ENCODE measurements around the gene MYBPC2. TPM values are rescaled to one million over a fixed set of nuclear protein-coding genes. Genes with fewer than 3 reads are reported as not detected.
A peak's percentile ranks its signal among the peaks of the same experiment; 100 is the strongest.

MYBPC2 gene
- total RNA-seq, 6 experiments from 2014 or later = 0.12 to 0.56 (median 0.30) TPM; not detected in 3

GRCh38 chr19:50482916-50483315 is 50.2 kb downstream of the MYBPC2 start:
- no peak overlapping the region for H3K27ac ChIP-seq
- 76% methylated on average over 5 of the region's 10 CpGs for WGBS (ENCODE audit: insufficient coverage, low coverage, low lambda C conversion rate, missing lambda C conversion rate)
- intact Hi-C loops (cut with DNase I) = no loop called here

GRCh38 chr19:50485284-50485955 is 52.7 kb downstream of the MYBPC2 start:
- TF ChIP-seq POLR2A (IDR thresholded peaks at IDR 0.05) (no peak), CTCF (IDR thresholded peaks at IDR 0.05) (no peak)
- no peaks in the 10 kb centered on the region for H3K27me3 ChIP-seq
- H3K4me3 ChIP-seq = no peak overlapping the region
- peaks cover 0 to 7% (median 4%) of the 10 kb centered on the region in 4 donors for H3K36me3 ChIP-seq
- no peaks in the 10 kb centered on the region for H3K9me3 ChIP-seq
- 79% methylated on average over 7 of the region's 10 CpGs for WGBS (ENCODE audit: insufficient coverage, low coverage, low lambda C conversion rate, missing lambda C conversion rate)
- no peak overlapping the region for H3K27ac ChIP-seq
- DNase-seq (peak in 1 of 3 donors; percentile 34), ATAC-seq (no peak)
- intact Hi-C loops (cut with DNase I) = no loop called here
- H3K4me1 ChIP-seq = no peaks in the 10 kb centered on the region

More at GRCh38 chr19:50482916-50483315, 50.2 kb downstream of the MYBPC2 start:
- Histone ChIP-seq H3K4me1 (no peaks in the 10 kb centered on the region), H3K9me3 (no peaks in the 10 kb centered on the region), H3K27me3 (no peaks in the 10 kb centered on the region), H3K36me3 (peaks cover 3 to 22% (median 7%) of the 10 kb centered on the region in 4 donors), H3K4me3 (no peak overlapping the region)
- TF ChIP-seq POLR2A (IDR thresholded peaks at IDR 0.05) = no peak
- TF ChIP-seq CTCF (IDR thresholded peaks at IDR 0.05) = no peak
- ATAC-seq (no peak), DNase-seq (no peak)

- ATAC-seq (no peak), DNase-seq (peak in 1 of 3 donors; percentile 45)
- Histone ChIP-seq H3K27ac (no peak overlapping the region), H3K27me3 (no peaks in the 10 kb centered on the region), H3K9me3 (no peaks in the 10 kb centered on the region), H3K36me3 (no peaks in the 10 kb centered on the region), H3K4me3 (no peak overlapping the region), H3K4me1 (no peaks in the 10 kb centered on the region)
- 72% methylated on average over 9 of the region's 18 CpGs for WGBS (ENCODE audit: insufficient coverage, low coverage, low lambda C conversion rate, missing lambda C conversion rate)
- intact Hi-C loops (cut with DNase I) = no loop called here
- TF ChIP-seq POLR2A (IDR thresholded peaks at IDR 0.05) = no peak
- peak; percentile 25 to 43 (median 29) for TF ChIP-seq CTCF (IDR thresholded peaks at IDR 0.05)
Measured at GRCh38 chr19:50486823-50487515, 54.3 kb downstream of the MYBPC2 start.

GRCh38 chr19:50488389-50489194 is 55.9 kb downstream of the MYBPC2 start:
- H3K4me3 ChIP-seq = no peak overlapping the region
- DNase-seq (peak in 1 of 3 donors; percentile 15), ATAC-seq (peak in 2 of 4 donors; percentile 10 to 45)
- TF ChIP-seq CTCF (IDR thresholded peaks at IDR 0.05) = no peak
- H3K9me3 ChIP-seq = no peaks in the 10 kb centered on the region
- intact Hi-C loops (cut with DNase I) = no loop called here
- WGBS (ENCODE audit: insufficient coverage, low coverage, low lambda C conversion rate, missing lambda C conversion rate) = 25% methylated on average over 13 of the region's 13 CpGs
- no peaks in the 10 kb centered on the region for H3K4me1 ChIP-seq
- H3K27ac ChIP-seq = no peak overlapping the region
- no peaks in the 10 kb centered on the region for H3K27me3 ChIP-seq
- no peaks in the 10 kb centered on the region for H3K36me3 ChIP-seq

All from right lobe of liver (tissue), 6 donors.